Activated B cell treated with CpG ODN at 0.5 μM for 24 hours (primary cell): ENCODE data around the gene CIBAR2. TPM values are rescaled to one million over a fixed set of nuclear protein-coding genes. Genes with fewer than 3 reads are reported as not detected.

Source experiments
- ATAC-seq: fragments of 200-7000 bp; cut with Tn5 transposase; one replicate; pipeline ENCODE4 v1.10.0; 2021; ENCODE audit warnings: low read depth, mild to moderate bottlenecking, moderate library complexity
- CTCF ChIA-PET: fragments of 350-600 bp; sonication (Branson Sonifier 250); formaldehyde crosslinking; loops from one replicate; lab custom pipeline; 2021; ENCODE audit warnings: antibody characterized with exemption; lab: Charles Lee
- POLR2A ChIA-PET: fragments of 350-600 bp; sonication (Branson Sonifier 250); formaldehyde crosslinking; loops from one replicate; lab custom pipeline; 2021; ENCODE audit warnings: antibody characterized with exemption; lab: Charles Lee
- DNase-seq: peaks from one replicate; pipeline ENCODE4 v3.0.0; 2022
- H3K27ac Mint-ChIP-seq: one replicate; pipeline ENCODE4 v1.8.0; 2020; ENCODE audit warnings: mixed read lengths
- H3K27me3 Mint-ChIP-seq: one replicate; pipeline ENCODE4 v1.8.0; 2021; ENCODE audit warnings: mixed read lengths
- H3K36me3 Mint-ChIP-seq: one replicate; pipeline ENCODE4 v1.8.0; 2021; ENCODE audit warnings: low read depth, mixed read lengths
- H3K4me1 Mint-ChIP-seq: one replicate; pipeline ENCODE4 v1.8.0; 2021; ENCODE audit warnings: mixed read lengths
- H3K4me3 Mint-ChIP-seq: one replicate; pipeline ENCODE4 v1.8.0; 2020; ENCODE audit warnings: mild to moderate bottlenecking, mixed read lengths
- H3K9me3 Mint-ChIP-seq: one replicate; pipeline ENCODE4 v1.8.0; 2020; ENCODE audit warnings: mixed read lengths
- CTCF ChIP-seq: fragments of 200-600 bp; IDR thresholded peaks from one replicate; pipeline ENCODE4 v1.8.0; 2022; ENCODE audit warnings: antibody characterized with exemption, mild to moderate bottlenecking
- intact Hi-C: fragments of 100-400 bp; cut with micrococcal nuclease; formaldehyde crosslinking; loops from one replicate; pipeline ENCODE4 v1.15.1; 2024
- total RNA-seq: library from RNA; stranded (reverse); gene quantifications from 2 replicates; pipeline ENCODE4 v1.2.3, GENCODE V29; 2022

CIBAR2 gene
- total RNA-seq, 1 donor from 2014 or later: not detected

GRCh38 chr16:85091522-85091910 lies 20.8 kb downstream of the CIBAR2 start:
- no peaks in the 10 kb centered on the region for H3K36me3 Mint-ChIP-seq
- H3K27me3 Mint-ChIP-seq: peaks cover 6% of the 10 kb centered on the region
- H3K4me3 Mint-ChIP-seq: no peak overlapping the region
- ATAC-seq (no peak), DNase-seq (no peak)
- no peak for TF ChIP-seq CTCF
- H3K27ac Mint-ChIP-seq: no peak overlapping the region
- intact Hi-C loops: no loop called here
- CTCF ChIA-PET: no interaction called here
- POLR2A ChIA-PET: no interaction called here
- H3K9me3 Mint-ChIP-seq: no peaks in the 10 kb centered on the region
- H3K4me1 Mint-ChIP-seq: peaks cover 3% of the 10 kb centered on the region

GRCh38 chr16:85090873-85091521 lies 21.3 kb downstream of the CIBAR2 start:
- no peaks in the 10 kb centered on the region for H3K36me3 Mint-ChIP-seq
- CTCF ChIA-PET: no interaction called here

GRCh38 chr16:85090181-85090580 lies 22.1 kb downstream of the CIBAR2 start:
- Mint-ChIP-seq H3K4me1 (peaks cover 5% of the 10 kb centered on the region), H3K27ac (no peak overlapping the region), H3K36me3 (no peaks in the 10 kb centered on the region), H3K4me3 (no peak overlapping the region), H3K27me3 (peaks cover 9% of the 10 kb centered on the region), H3K9me3 (no peaks in the 10 kb centered on the region)
- ATAC-seq (no peak), DNase-seq (no peak)
- POLR2A ChIA-PET: no interaction called here
- intact Hi-C loops: no loop called here
- CTCF ChIA-PET: no interaction called here
- TF ChIP-seq CTCF: no peak

More at GRCh38 chr16:85090873-85091521, 21.3 kb downstream of the CIBAR2 start:
- no peak overlapping the region for H3K27ac Mint-ChIP-seq
- H3K4me3 Mint-ChIP-seq: no peak overlapping the region
- no peaks in the 10 kb centered on the region for H3K9me3 Mint-ChIP-seq
- no peak for TF ChIP-seq CTCF
- intact Hi-C loops: no loop called here
- DNase-seq (no peak), ATAC-seq (no peak)
- peaks cover 6% of the 10 kb centered on the region for H3K27me3 Mint-ChIP-seq
- POLR2A ChIA-PET: no interaction called here
- H3K4me1 Mint-ChIP-seq: peaks cover 3% of the 10 kb centered on the region

GRCh38 chr16:85089525-85089924 lies 22.7 kb downstream of the CIBAR2 start:
- Mint-ChIP-seq H3K4me3 (no peak overlapping the region), H3K27ac (no peak overlapping the region), H3K27me3 (peaks cover 15% of the 10 kb centered on the region), H3K9me3 (no peaks in the 10 kb centered on the region), H3K4me1 (peaks cover 10% of the 10 kb centered on the region), H3K36me3 (no peaks in the 10 kb centered on the region)
- CTCF ChIA-PET: no interaction called here
- DNase-seq: no peak
- intact Hi-C loops: loop anchor here (5.0 kb wide), 5 partner anchors 62 to 467 kb away; partner anchors contain the start of genes KIAA0513 and ZDHHC7
- TF ChIP-seq CTCF: no peak
- POLR2A ChIA-PET: no interaction called here
- ATAC-seq: no peak

- Mint-ChIP-seq H3K9me3 (no peaks in the 10 kb centered on the region), H3K4me1 (peaks cover 11% of the 10 kb centered on the region), H3K36me3 (no peaks in the 10 kb centered on the region), H3K27ac (no peak overlapping the region), H3K27me3 (peaks cover 12% of the 10 kb centered on the region), H3K4me3 (no peak overlapping the region)
- TF ChIP-seq CTCF: no peak
- no peak for DNase-seq
- intact Hi-C loops: loop anchor here (5.0 kb wide), 5 partner anchors 61 to 466 kb away; partner anchors contain the start of genes KIAA0513 and ZDHHC7
- CTCF ChIA-PET: no interaction called here
- POLR2A ChIA-PET: no interaction called here
- ATAC-seq: no peak
These were observed 23.6 kb downstream of the CIBAR2 start for GRCh38 chr16:85088570-85089199.
